Type B pancreatic cell (in vitro differentiated cells): ENCODE measurements around the gene TNFRSF9. TPM values are rescaled to one million over a fixed set of nuclear protein-coding genes. Genes with fewer than 3 reads are reported as not detected.

Experiments
- DNase-seq: peaks from one replicate; pipeline ENCODE4 v3.0.0; 2021; ENCODE audit warnings: mixed read lengths; ENCODE audit not compliant: unreplicated experiment; ENCODE audit errors: extremely low spot score
- H3K27ac Mint-ChIP-seq: 2 replicates; pipeline ENCODE4 v1.8.0; 2021; ENCODE audit warnings: mild to moderate bottlenecking, mixed read lengths
- H3K27me3 Mint-ChIP-seq: 2 replicates; pipeline ENCODE4 v1.8.0; 2021; ENCODE audit warnings: mixed read lengths
- H3K36me3 Mint-ChIP-seq: 2 replicates; pipeline ENCODE4 v1.8.0; 2021; ENCODE audit warnings: mixed read lengths
- H3K4me1 Mint-ChIP-seq: one replicate; pipeline ENCODE4 v1.8.0; 2021; ENCODE audit warnings: mixed read lengths; ENCODE audit not compliant: unreplicated experiment
- H3K4me3 Mint-ChIP-seq: 2 replicates; pipeline ENCODE4 v1.8.0; 2021; ENCODE audit warnings: mild to moderate bottlenecking, mixed read lengths
- H3K9me3 Mint-ChIP-seq: 2 replicates; pipeline ENCODE4 v1.8.0; 2021; ENCODE audit warnings: mixed read lengths
- total RNA-seq: library from RNA; stranded (reverse); gene quantifications from 2 replicates; pipeline ENCODE4 v1.2.1, GENCODE V29; 2021; ENCODE audit warnings: low replicate concordance
- TF ChIP-seq, protein P1 (sequence below): fragments of 200-600 bp; sonication (generic); conservative IDR thresholded peaks from 2 replicates; pipeline ENCODE4 v1.5.0; 2021; ENCODE audit warnings: antibody characterized with exemption, mild to moderate bottlenecking

The TNFRSF9 gene
- total RNA-seq, 1 donor from 2014 or later = 0.39 TPM

- no peak for DNase-seq
- Mint-ChIP-seq H3K4me3 (peak overlapping the region; percentile 18), H3K4me1 (no peaks in the 10 kb centered on the region), H3K9me3 (no peaks in the 10 kb centered on the region), H3K27ac (no peak overlapping the region), H3K36me3 (no peaks in the 10 kb centered on the region), H3K27me3 (peaks cover 55% of the 10 kb centered on the region)
- TF ChIP-seq, protein P1, sequence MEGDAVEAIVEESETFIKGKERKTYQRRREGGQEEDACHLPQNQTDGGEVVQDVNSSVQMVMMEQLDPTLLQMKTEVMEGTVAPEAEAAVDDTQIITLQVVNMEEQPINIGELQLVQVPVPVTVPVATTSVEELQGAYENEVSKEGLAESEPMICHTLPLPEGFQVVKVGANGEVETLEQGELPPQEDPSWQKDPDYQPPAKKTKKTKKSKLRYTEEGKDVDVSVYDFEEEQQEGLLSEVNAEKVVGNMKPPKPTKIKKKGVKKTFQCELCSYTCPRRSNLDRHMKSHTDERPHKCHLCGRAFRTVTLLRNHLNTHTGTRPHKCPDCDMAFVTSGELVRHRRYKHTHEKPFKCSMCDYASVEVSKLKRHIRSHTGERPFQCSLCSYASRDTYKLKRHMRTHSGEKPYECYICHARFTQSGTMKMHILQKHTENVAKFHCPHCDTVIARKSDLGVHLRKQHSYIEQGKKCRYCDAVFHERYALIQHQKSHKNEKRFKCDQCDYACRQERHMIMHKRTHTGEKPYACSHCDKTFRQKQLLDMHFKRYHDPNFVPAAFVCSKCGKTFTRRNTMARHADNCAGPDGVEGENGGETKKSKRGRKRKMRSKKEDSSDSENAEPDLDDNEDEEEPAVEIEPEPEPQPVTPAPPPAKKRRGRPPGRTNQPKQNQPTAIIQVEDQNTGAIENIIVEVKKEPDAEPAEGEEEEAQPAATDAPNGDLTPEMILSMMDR = no peak
These were observed 2.6 kb upstream of the TNFRSF9 start for GRCh38 chr1:7943251-7943650.

GRCh38 chr1:7942214-7942921, 1.7 kb upstream of the TNFRSF9 start:
- peak; percentile 71 for DNase-seq
- no peak overlapping the region for H3K27ac Mint-ChIP-seq
- TF ChIP-seq, protein P1 = peak; percentile 57
- H3K9me3 Mint-ChIP-seq = no peaks in the 10 kb centered on the region
- no peaks in the 10 kb centered on the region for H3K36me3 Mint-ChIP-seq
- H3K4me1 Mint-ChIP-seq = no peaks in the 10 kb centered on the region
- H3K27me3 Mint-ChIP-seq = peaks cover 59% of the 10 kb centered on the region
- H3K4me3 Mint-ChIP-seq = peak overlapping the region; percentile 57

DNA sequence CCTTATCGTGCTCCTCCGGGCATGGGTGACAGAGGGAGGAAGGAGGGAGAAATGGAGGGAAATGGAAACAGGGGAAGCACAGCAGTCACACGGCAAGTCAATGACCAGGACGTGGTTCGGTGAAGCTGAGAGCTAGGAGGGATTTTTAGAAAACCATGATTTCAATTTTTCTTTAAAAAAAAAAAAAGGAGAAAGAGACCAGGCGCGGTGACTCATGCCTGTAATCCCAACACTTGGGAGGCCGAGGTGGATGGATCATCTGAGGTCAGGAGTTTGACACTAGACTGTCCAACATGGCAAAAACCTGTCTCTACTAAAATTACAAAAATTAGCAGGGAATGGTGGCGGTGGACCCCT, 776 bp upstream of the TNFRSF9 start:
- TF ChIP-seq, protein P1 = no peak
- no peak for DNase-seq
- Mint-ChIP-seq H3K36me3 (no peaks in the 10 kb centered on the region), H3K27me3 (peaks cover 63% of the 10 kb centered on the region), H3K4me1 (no peaks in the 10 kb centered on the region), H3K4me3 (peak overlapping the region; percentile 13), H3K9me3 (no peaks in the 10 kb centered on the region), H3K27ac (no peak overlapping the region)

GRCh38 chr1:7940034-7940433, 605 bp downstream of the TNFRSF9 start:
- no peak for DNase-seq
- TF ChIP-seq, protein P1 = no peak
- no peaks in the 10 kb centered on the region for H3K4me1 Mint-ChIP-seq
- H3K27ac Mint-ChIP-seq = no peak overlapping the region
- no peaks in the 10 kb centered on the region for H3K9me3 Mint-ChIP-seq
- no peak overlapping the region for H3K4me3 Mint-ChIP-seq
- peaks cover 69% of the 10 kb centered on the region for H3K27me3 Mint-ChIP-seq
- no peaks in the 10 kb centered on the region for H3K36me3 Mint-ChIP-seq

GRCh38 chr1:7938070-7938469, 2.6 kb downstream of the TNFRSF9 start:
- TF ChIP-seq, protein P1 = no peak
- no peak overlapping the region for H3K27ac Mint-ChIP-seq
- DNase-seq = no peak
- no peak overlapping the region for H3K4me3 Mint-ChIP-seq
- H3K9me3 Mint-ChIP-seq = no peaks in the 10 kb centered on the region
- H3K4me1 Mint-ChIP-seq = no peaks in the 10 kb centered on the region
- no peaks in the 10 kb centered on the region for H3K36me3 Mint-ChIP-seq
- H3K27me3 Mint-ChIP-seq = peaks cover 63% of the 10 kb centered on the region
